ENCODE data around the gene PCDH9.
A peak's percentile ranks its signal among the peaks of the same experiment; 100 is the strongest.

Gene PCDH9
- total RNA-seq = 0.25 to 1.4 (median 0.71) reads per million in 3 experiments

GRCh38 chr13:67229481-67230403, at the start of gene PCDH9:
Gene PCDH9, minus strand, starts transcription at chr13:67230336. Its CDS starts 1,896 bp downstream, at chr13:67228440.
- DNase-seq = peak; percentile 3

- DNase-seq = no peak
Observed at GRCh38 chr13:67278235-67278634, 48.1 kb upstream of the PCDH9 start.

GRCh38 chr13:67277581-67277980, 47.4 kb upstream of the PCDH9 start:
- no peak for DNase-seq

DNA sequence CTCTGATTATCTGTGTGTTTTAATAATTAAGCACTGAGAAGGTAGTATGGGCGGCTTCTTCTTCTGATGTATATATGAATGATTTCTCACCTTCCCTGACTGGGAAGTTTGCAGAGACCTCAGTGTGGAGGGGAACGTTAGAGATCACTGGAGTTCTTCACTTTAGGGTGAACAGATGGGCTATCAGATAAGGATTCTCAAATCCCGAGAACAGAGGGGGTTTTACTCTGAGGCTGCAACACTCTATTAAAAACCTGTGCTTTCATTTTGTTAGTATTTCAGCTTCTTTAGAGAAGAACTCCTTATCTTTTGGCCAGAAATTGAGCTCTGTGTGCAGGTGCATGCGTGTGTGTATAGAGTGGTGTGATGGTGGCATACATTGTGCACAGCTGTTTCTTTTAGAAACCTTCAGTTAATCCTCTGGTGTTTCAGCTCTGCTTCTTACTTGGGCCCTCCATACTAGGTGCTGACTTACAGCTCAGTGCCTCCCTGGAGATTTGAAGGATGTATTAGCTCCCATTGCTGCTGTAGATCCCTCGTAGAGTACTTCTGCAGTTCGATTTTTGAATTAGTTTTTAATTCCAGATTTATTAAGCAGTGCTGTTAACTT, 45.3 kb upstream of the PCDH9 start:
- no peak for DNase-seq

- no peak for DNase-seq
Observed at GRCh38 chr13:67273001-67273400, 42.9 kb upstream of the PCDH9 start.

GRCh38 chr13:67267136-67267535, 37.0 kb upstream of the PCDH9 start:
- DNase-seq = no peak

DNA sequence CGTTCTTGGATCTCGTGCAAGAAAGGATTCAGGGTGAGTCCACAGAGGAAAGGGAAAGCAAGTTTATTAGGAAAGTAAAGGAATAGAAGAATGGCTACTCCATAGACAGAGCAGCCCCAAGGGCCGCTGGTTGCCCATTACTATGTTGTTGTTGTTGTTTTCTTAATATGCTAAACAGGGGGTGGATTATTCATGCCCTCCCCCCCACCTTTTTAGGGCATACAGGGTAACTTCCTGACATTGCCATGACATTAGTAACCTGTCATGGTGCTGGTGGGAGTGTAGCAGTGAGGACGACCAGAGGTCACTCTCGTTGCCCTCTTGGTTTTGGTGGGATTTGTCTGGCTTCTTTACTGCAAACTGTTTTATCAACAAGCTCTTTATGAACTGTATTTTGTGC, 29.1 kb upstream of the PCDH9 start:
- DNase-seq = no peak

GRCh38 chr13:67258482-67258881, 28.3 kb upstream of the PCDH9 start:
- no peak for DNase-seq

- no peak for DNase-seq
Observed at GRCh38 chr13:67238861-67239260, 8.7 kb upstream of the PCDH9 start.

GRCh38 chr13:67238277-67238859, 8.2 kb upstream of the PCDH9 start:
- peak; percentile 22 for DNase-seq

GRCh38 chr13:67235265-67235664, 5.1 kb upstream of the PCDH9 start:
- no peak for DNase-seq

GRCh38 chr13:67232384-67232783, 2.2 kb upstream of the PCDH9 start:
- DNase-seq = no peak

DNA sequence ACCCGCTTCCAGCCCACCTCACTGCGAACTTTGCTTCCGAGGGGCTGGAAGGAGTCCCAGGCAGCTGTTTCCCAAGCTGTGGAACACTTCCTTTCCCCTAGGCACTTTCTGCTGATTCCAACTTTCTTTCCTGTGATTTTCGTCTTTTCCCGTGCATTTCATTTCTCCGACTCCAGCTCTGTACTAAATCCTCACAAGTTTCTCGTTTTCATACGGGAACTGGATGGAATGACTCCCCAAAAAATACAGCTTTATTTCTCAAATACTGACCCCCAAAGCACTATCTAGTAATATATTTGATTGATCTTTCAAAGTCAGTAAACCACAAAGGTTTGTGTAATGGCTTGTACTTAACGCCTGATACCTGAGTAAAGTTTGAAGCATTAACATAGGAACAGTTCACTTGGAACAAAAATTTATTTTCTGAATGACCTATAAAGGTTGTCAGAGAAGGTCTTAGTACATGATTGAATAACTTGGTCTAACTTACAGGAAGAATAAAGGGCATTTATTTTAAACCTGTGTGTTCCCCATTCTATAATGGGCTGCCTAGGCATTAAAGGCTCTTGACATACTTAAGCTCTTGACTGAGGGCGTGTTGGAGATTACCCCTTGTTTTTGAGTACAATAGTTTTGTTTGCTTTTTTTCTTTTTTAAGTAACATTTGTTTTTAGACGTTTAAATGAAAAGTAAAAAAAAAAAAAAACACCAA, 1.3 kb upstream of the PCDH9 start:
- no peak for DNase-seq

DNA sequence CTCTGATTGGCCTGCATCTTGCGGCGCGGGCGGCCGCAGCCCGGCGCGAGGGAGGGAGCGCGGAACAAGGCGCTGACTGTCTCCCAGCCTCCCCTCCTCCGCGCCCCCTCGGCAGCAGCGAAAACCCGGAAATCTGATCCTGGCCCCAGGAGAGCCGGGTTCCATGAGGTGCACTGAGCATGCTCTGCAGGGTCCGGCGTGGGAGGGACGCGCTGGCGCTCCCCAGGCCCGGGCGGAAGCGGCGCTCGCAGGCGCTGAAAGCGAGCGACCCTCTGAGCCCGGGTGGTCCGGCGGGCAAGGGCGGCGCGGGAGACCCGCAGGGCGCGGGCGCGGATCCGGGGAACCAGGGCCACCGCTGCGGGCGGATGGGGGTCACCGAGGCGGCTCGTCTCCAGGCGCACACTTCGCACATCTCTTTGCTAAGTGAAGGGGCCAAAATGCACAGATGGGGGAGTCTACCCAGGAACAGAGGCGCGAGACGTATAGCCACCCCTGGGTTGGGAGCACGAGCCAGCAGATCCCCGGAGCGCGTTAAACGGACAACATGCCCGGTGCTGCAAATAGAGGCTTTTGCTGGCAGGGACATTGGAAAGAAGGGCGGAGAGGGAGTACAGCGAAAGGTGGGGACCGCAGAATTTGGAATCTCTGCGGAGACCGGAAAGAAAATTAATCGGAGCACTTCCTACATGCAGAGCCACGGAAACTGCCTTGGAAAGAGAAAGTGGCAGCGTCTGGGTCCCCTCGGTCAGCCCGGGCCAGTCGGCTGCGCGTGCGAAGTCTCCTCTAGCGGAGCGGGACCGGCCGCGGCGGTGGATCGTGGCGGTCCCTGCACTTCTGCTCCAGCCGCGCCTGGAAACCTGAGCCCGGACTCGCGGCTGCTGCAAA, 510 bp upstream of the PCDH9 start:
- peak; percentile 79 for DNase-seq

DNA sequence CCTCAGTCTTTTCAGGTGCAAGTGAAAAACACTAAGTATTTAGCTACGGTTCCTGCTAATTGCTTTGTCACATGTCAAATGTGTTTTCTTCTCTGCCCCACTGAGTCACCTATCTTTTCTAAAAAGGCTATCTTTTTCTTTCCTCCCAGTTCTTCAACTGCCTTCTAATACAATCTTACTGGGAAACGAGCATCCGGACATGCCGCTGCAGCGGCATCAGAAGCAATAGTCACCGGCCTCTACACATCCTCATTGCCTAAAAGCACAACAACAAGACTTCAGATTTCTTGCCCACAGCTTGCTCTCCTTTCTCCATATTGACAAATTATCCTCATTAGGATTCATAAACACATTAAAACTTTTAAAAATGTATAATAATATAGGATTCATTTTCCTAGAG, 1.2 kb downstream of the PCDH9 start:
- DNase-seq = no peak

DNA sequence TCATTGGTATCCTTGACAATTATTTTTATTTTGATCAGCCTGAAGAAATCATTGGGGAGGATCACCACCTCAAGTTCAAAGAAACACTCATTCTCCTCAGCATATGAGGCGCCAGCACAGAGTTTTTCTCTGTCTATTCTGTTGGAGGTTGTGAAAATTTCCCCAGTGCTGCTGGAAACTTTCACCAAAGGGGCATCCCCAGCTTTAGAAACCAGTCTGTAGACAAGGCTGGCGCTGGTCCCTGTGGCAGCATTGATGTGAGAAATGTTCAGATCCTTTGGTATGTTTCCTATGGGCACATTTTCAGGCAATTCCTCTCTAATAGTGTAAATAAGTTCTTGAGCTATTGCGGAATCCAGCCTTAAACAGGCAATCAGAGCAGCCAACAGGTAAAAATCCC, 2.1 kb downstream of the PCDH9 start:
- no peak for DNase-seq

DNA sequence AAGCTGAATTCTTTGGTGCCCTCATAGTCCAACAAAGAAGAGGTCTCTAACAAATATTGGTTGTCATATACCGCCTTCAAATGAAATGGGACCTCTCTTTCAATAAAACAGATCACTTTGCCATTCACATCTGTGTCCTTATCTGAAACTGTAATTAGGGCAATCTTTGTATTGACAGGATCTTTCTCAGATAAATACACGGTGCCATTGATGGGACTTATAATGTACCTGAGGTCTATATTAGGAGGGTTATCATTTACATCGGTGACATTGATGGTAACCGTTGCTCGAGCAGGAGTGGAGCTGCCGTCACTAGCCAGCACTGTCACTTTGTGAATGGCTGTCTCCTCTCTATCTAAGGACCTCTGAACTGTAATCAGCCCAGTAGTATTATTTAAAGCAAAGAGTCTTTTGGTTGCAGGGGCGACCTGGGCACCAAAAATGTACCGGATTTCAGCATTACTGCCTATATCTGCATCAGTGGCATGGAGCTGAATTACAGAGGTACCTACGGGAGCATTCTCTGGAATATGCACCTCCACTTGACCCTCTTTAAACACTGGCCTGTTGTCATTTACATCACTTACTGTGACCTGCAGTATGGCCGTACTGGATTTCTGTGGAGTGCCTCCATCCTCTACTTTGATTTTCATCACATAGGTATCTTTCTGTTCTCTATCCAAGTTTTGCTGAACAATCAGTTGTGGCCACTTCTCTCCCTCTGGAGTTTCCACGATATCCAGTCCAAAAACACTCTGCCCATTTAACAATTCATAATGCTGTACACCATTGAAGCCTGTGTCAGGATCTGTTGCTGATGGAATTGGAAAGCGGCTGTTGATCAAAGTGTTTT, 2.8 kb downstream of the PCDH9 start:
- DNase-seq = no peak

GRCh38 chr13:67226696-67227095, 3.4 kb downstream of the PCDH9 start:
- no peak for DNase-seq

GRCh38 chr13:67225252-67226159, 4.6 kb downstream of the PCDH9 start:
- no peak for DNase-seq
